Measurements from ENCODE around the gene MARCHF3.

Gene MARCHF3

DNA sequence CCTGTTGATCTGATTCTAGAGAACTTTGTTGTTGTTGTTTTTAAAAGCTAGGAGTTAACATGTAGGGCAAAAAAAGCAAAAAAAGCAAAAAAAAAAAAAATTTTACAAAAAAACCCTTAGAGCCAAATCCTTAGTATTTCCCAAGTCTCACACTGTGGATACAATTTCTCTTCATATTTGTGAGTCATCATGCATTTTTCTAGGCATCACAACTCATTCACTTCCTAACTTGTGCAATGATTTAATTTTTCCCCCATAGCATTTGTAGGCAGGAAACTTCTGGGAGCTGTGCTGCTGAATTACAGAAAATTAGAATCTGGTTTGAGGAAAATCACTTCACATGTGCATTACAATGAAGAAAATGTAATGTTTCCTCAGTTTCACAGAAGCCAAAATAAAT is 91.9 kb downstream of the MARCHF3 start:
- Histone ChIP-seq H3K27ac (no peak overlapping the region), H3K27me3 (ENCODE audit: control insufficient read depth, insufficient read depth, low read length) (no peaks in the 10 kb centered on the region), H3K9me3 (ENCODE audit: control insufficient read depth, low read length) (no peaks in the 10 kb centered on the region), H3K4me1 (no peaks in the 10 kb centered on the region), H3K9ac (no peak overlapping the region), H3K4me3 (ENCODE audit: low read depth, low read length) (no peak overlapping the region), H3K4me2 (ENCODE audit: low read length) (no peak overlapping the region), H3K36me3 (ENCODE audit: control insufficient read depth, insufficient read depth, low read length) (no peaks in the 10 kb centered on the region), H2AFZ (no peak overlapping the region), H3K79me2 (no peaks in the 10 kb centered on the region)
- TF ChIP-seq, protein P1, sequence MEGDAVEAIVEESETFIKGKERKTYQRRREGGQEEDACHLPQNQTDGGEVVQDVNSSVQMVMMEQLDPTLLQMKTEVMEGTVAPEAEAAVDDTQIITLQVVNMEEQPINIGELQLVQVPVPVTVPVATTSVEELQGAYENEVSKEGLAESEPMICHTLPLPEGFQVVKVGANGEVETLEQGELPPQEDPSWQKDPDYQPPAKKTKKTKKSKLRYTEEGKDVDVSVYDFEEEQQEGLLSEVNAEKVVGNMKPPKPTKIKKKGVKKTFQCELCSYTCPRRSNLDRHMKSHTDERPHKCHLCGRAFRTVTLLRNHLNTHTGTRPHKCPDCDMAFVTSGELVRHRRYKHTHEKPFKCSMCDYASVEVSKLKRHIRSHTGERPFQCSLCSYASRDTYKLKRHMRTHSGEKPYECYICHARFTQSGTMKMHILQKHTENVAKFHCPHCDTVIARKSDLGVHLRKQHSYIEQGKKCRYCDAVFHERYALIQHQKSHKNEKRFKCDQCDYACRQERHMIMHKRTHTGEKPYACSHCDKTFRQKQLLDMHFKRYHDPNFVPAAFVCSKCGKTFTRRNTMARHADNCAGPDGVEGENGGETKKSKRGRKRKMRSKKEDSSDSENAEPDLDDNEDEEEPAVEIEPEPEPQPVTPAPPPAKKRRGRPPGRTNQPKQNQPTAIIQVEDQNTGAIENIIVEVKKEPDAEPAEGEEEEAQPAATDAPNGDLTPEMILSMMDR (IDR thresholded peaks at IDR 0.05): no peak

DNA sequence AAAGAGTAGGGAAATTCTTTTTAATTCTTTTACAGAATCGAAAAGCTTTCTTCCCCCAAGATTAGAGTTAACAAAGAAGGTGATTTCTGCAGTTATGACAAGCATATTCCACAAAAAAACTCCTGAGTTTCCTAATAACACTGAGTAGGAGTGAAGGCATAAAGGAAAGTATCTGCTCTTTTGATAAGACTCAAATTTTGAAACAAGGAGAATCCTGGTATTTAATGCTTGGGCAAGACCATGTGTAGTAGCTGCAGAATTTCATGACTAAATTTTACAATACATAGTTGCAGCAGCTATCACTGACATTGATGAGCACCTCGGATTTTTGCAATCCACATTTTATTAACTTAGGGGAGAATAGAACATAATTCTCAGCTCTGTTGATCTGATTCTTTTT is 92.6 kb downstream of the MARCHF3 start:
- Histone ChIP-seq H3K36me3 (ENCODE audit: control insufficient read depth, insufficient read depth, low read length) (no peaks in the 10 kb centered on the region), H3K4me2 (ENCODE audit: low read length) (no peak overlapping the region), H3K27me3 (ENCODE audit: control insufficient read depth, insufficient read depth, low read length) (no peaks in the 10 kb centered on the region), H3K4me3 (ENCODE audit: low read depth, low read length) (no peak overlapping the region), H3K4me1 (no peaks in the 10 kb centered on the region), H3K9ac (no peak overlapping the region), H3K27ac (no peak overlapping the region), H3K9me3 (ENCODE audit: control insufficient read depth, low read length) (no peaks in the 10 kb centered on the region), H3K79me2 (no peaks in the 10 kb centered on the region), H2AFZ (no peak overlapping the region)
- TF ChIP-seq, protein P1 (IDR thresholded peaks at IDR 0.05): no peak

DNA sequence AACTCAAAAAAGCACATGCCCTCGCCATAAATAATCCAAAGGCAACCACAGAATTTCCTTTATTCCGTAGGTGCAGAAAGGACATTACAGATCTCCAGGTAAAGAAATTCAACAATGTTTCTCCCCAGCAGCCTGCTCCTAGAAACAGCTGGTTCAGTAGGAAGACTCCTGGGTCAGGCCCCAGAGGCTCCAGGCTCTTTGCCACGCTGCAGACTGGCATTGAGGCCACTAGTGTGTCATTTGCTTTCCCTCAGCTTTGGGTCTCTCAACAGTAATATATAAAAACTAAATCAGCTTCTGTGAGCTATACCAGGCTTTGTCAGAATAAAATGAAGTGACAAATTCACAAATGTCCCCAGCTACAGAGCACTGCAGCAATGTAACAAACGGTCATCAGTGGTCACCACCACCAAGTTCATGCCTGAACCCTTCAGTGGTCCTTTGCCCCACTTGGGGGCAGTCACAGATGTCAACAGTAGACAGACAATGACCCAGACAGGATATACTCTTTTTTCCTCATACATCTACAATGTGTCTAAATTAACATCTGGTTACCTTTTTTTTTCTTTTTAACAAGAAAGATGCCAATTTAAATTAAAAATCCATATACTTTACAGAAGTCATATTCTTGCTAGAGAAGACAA is 93.5 kb downstream of the MARCHF3 start:
- Histone ChIP-seq H3K4me2 (ENCODE audit: low read length) (no peak overlapping the region), H3K27ac (no peak overlapping the region), H2AFZ (no peak overlapping the region), H3K9me3 (ENCODE audit: control insufficient read depth, low read length) (no peaks in the 10 kb centered on the region), H3K4me3 (ENCODE audit: low read depth, low read length) (no peak overlapping the region), H3K4me1 (no peaks in the 10 kb centered on the region), H3K36me3 (ENCODE audit: control insufficient read depth, insufficient read depth, low read length) (no peaks in the 10 kb centered on the region), H3K27me3 (ENCODE audit: control insufficient read depth, insufficient read depth, low read length) (no peaks in the 10 kb centered on the region), H3K79me2 (no peaks in the 10 kb centered on the region), H3K9ac (no peak overlapping the region)
- TF ChIP-seq, protein P1 (IDR thresholded peaks at IDR 0.05): no peak

GRCh38 chr5:126931963-126932660 is 98.2 kb downstream of the MARCHF3 start:
- TF ChIP-seq, protein P1 (IDR thresholded peaks at IDR 0.05): no peak
- Histone ChIP-seq H3K36me3 (ENCODE audit: control insufficient read depth, insufficient read depth, low read length) (no peaks in the 10 kb centered on the region), H3K79me2 (no peaks in the 10 kb centered on the region)

GRCh38 chr5:126928041-126928440 is 102.3 kb downstream of the MARCHF3 start:
- Histone ChIP-seq H3K27ac (no peak overlapping the region), H3K4me3 (ENCODE audit: low read depth, low read length) (no peak overlapping the region), H2AFZ (no peak overlapping the region), H3K27me3 (ENCODE audit: control insufficient read depth, insufficient read depth, low read length) (no peaks in the 10 kb centered on the region), H3K4me2 (ENCODE audit: low read length) (no peak overlapping the region), H3K9me3 (ENCODE audit: control insufficient read depth, low read length) (no peaks in the 10 kb centered on the region), H3K4me1 (no peaks in the 10 kb centered on the region), H3K79me2 (no peaks in the 10 kb centered on the region), H3K36me3 (ENCODE audit: control insufficient read depth, insufficient read depth, low read length) (no peaks in the 10 kb centered on the region), H3K9ac (no peak overlapping the region)
- TF ChIP-seq, protein P1 (IDR thresholded peaks at IDR 0.05): no peak

More at GRCh38 chr5:126931963-126932660, 98.2 kb downstream of the MARCHF3 start:
- Histone ChIP-seq H3K27ac (no peak overlapping the region), H2AFZ (no peak overlapping the region), H3K9ac (no peak overlapping the region), H3K4me3 (ENCODE audit: low read depth, low read length) (no peak overlapping the region), H3K4me2 (ENCODE audit: low read length) (no peak overlapping the region), H3K9me3 (ENCODE audit: control insufficient read depth, low read length) (no peaks in the 10 kb centered on the region), H3K27me3 (ENCODE audit: control insufficient read depth, insufficient read depth, low read length) (no peaks in the 10 kb centered on the region), H3K4me1 (no peaks in the 10 kb centered on the region)
